ENCODE measurements around the gene KLRK1.

KLRK1 gene

DNA sequence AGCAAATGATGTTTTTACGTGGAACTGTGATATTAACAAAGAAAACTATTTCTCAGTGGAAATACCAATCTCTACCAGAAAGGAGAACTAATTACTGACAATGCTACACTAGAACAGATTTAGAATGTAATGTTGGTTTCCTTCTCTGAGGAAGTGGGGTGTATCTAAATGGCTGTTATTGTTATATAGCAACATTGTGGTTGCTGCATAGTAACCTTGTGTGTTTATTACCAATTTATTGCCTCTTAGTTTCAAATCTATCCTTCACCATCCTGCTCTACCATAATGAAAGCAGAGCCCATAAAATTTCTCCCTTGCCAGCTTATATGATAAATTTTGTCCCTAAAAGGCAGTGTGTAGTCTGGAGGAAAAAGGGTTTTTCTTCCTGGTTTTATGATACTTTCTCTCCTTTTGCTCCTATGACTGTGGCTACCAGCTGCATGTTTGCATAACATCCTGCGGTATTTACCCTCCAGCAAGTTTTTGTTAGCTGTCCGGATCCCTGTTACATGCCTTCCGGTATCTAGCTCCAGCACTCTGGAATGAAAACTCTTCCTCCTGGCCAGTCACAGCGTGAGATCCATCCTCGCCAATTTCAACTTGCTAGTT lies 5.7 kb upstream of the KLRK1 start (continued):
- no peak for TF ChIP-seq ZNF132 (tag by site-specific recombination; IDR thresholded peaks at IDR 0.05; ENCODE audit: borderline replicate concordance)
- TF ChIP-seq, protein P1, sequence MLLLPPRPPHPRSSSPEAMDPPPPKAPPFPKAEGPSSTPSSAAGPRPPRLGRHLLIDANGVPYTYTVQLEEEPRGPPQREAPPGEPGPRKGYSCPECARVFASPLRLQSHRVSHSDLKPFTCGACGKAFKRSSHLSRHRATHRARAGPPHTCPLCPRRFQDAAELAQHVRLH (tag by site-specific recombination; IDR thresholded peaks at IDR 0.05): peak; percentile 64
- no peak for TF ChIP-seq REPIN1 (tag by site-specific recombination; IDR thresholded peaks at IDR 0.05; ENCODE audit: low read depth)
- TF ChIP-seq ZNF776 (tag by site-specific recombination; IDR thresholded peaks at IDR 0.05; ENCODE audit: borderline replicate concordance): no peak
- no peak for TF ChIP-seq ZNF670 (tag by site-specific recombination; IDR thresholded peaks at IDR 0.05; ENCODE audit: low read depth)
- TF ChIP-seq ZNF211 (tag by site-specific recombination; IDR thresholded peaks at IDR 0.05; ENCODE audit: low read depth): no peak
- TF ChIP-seq ZNF571 (tag by site-specific recombination; IDR thresholded peaks at IDR 0.05): no peak
- TF ChIP-seq, protein P2, sequence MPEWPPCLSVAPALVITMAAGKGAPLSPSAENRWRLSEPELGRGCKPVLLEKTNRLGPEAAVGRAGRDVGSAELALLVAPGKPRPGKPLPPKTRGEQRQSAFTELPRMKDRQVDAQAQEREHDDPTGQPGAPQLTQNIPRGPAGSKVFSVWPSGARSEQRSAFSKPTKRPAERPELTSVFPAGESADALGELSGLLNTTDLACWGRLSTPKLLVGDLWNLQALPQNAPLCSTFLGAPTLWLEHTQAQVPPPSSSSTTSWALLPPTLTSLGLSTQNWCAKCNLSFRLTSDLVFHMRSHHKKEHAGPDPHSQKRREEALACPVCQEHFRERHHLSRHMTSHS (tag by site-specific recombination; IDR thresholded peaks at IDR 0.05): no peak
- TF ChIP-seq ZBTB20 (tag by site-specific recombination; IDR thresholded peaks at IDR 0.05): peak; percentile 16; the same call in 1 of the 2 replicates
- TF ChIP-seq, protein P3, sequence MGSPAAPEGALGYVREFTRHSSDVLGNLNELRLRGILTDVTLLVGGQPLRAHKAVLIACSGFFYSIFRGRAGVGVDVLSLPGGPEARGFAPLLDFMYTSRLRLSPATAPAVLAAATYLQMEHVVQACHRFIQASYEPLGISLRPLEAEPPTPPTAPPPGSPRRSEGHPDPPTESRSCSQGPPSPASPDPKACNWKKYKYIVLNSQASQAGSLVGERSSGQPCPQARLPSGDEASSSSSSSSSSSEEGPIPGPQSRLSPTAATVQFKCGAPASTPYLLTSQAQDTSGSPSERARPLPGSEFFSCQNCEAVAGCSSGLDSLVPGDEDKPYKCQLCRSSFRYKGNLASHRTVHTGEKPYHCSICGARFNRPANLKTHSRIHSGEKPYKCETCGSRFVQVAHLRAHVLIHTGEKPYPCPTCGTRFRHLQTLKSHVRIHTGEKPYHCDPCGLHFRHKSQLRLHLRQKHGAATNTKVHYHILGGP (tag by site-specific recombination; IDR thresholded peaks at IDR 0.05): no peak
- TF ChIP-seq ZNF155 (tag by site-specific recombination; IDR thresholded peaks at IDR 0.05): no peak
- TF ChIP-seq HOXA7 (CRISPR knock-in tag; IDR thresholded peaks at IDR 0.05; ENCODE audit: borderline replicate concordance): no peak
- TF ChIP-seq MZF1 (tag by site-specific recombination; IDR thresholded peaks at IDR 0.05; ENCODE audit: borderline replicate concordance): no peak
- TF ChIP-seq, protein P4, sequence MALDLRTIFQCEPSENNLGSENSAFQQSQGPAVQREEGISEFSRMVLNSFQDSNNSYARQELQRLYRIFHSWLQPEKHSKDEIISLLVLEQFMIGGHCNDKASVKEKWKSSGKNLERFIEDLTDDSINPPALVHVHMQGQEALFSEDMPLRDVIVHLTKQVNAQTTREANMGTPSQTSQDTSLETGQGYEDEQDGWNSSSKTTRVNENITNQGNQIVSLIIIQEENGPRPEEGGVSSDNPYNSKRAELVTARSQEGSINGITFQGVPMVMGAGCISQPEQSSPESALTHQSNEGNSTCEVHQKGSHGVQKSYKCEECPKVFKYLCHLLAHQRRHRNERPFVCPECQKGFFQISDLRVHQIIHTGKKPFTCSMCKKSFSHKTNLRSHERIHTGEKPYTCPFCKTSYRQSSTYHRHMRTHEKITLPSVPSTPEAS (tag by site-specific recombination; IDR thresholded peaks at IDR 0.05): no peak
- TF ChIP-seq ZFP3 (tag by site-specific recombination; IDR thresholded peaks at IDR 0.05; ENCODE audit: low read depth): no peak
- TF ChIP-seq ZNF843 (tag by site-specific recombination; IDR thresholded peaks at IDR 0.05): 0 out of 2 replicates have a peak, but pooled peaks have one; percentile 20
- no peak for TF ChIP-seq ZFP37 (tag by site-specific recombination; IDR thresholded peaks at IDR 0.05)
- peak; percentile 65 for TF ChIP-seq OSR2 (tag by site-specific recombination; IDR thresholded peaks at IDR 0.05)
- TF ChIP-seq OVOL3 (tag by site-specific recombination; IDR thresholded peaks at IDR 0.05): no peak
- no peak for TF ChIP-seq ZNF426 (tag by site-specific recombination; IDR thresholded peaks at IDR 0.05)
- TF ChIP-seq, protein P5, sequence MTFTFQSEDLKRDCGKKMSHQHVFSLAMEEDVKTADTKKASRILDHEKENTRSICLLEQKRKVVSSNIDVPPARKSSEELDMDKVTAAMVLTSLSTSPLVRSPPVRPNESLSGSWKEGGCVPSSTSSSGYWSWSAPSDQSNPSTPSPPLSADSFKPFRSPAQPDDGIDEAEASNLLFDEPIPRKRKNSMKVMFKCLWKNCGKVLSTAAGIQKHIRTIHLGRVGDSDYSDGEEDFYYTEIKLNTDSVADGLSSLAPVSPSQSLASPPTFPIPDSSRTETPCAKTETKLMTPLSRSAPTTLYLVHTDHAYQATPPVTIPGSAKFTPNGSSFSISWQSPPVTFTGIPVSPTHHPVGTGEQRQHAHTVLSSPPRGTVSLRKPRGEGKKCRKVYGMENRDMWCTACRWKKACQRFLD (tag by site-specific recombination; IDR thresholded peaks at IDR 0.05): no peak
- TF ChIP-seq, protein P6, sequence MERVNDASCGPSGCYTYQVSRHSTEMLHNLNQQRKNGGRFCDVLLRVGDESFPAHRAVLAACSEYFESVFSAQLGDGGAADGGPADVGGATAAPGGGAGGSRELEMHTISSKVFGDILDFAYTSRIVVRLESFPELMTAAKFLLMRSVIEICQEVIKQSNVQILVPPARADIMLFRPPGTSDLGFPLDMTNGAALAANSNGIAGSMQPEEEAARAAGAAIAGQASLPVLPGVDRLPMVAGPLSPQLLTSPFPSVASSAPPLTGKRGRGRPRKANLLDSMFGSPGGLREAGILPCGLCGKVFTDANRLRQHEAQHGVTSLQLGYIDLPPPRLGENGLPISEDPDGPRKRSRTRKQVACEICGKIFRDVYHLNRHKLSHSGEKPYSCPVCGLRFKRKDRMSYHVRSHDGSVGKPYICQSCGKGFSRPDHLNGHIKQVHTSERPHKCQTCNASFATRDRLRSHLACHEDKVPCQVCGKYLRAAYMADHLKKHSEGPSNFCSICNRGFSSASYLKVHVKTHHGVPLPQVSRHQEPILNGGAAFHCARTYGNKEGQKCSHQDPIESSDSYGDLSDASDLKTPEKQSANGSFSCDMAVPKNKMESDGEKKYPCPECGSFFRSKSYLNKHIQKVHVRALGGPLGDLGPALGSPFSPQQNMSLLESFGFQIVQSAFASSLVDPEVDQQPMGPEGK (tag by site-specific recombination; IDR thresholded peaks at IDR 0.05): no peak
- TF ChIP-seq KLF9 (tag by site-specific recombination; IDR thresholded peaks at IDR 0.05; ENCODE audit: low read depth): no peak
- TF ChIP-seq FEZF1 (tag by site-specific recombination; IDR thresholded peaks at IDR 0.05): peak; percentile 93
- no peak for TF ChIP-seq ZNF514 (tag by site-specific recombination; IDR thresholded peaks at IDR 0.05)
- no peak for TF ChIP-seq ZBTB8A (tag by site-specific recombination; IDR thresholded peaks at IDR 0.05)
- peak; percentile 33; the same call in 1 of the 2 replicates for TF ChIP-seq GLIS1 (tag by site-specific recombination; IDR thresholded peaks at IDR 0.05)
- no peak for TF ChIP-seq ZNF530 (tag by site-specific recombination; IDR thresholded peaks at IDR 0.05; ENCODE audit: low read depth)
- no peak for TF ChIP-seq ZNF394 (tag by site-specific recombination; IDR thresholded peaks at IDR 0.05; ENCODE audit: borderline replicate concordance)
- no peak for TF ChIP-seq ZNF48 (tag by site-specific recombination; IDR thresholded peaks at IDR 0.05)

Measured in HEK293 (cell line).